ENCODE measurements around the gene CNIH3.
A peak's percentile ranks its signal among the peaks of the same experiment; 100 is the strongest.

The CNIH3 gene

DNA sequence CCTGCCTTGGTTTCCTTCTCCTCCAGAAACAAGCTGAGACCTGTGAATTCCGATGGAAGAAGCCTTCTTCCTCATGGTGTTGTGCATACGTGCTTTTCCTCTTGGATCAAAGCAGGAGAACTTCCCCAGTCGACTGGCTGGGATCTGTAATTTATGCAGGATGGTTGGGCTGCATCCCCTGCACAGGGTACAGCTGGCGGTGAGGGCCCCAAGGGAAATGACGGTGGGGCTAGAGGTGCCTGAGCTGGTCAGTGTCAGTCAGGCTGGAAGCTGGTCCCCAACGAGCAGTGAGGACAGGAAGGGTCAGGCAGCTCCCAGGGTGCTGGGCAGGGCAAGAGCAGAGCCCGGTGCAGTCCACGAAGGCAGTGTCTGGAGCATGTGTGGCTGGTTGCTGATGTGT lies 106.7 kb downstream of the CNIH3 start:
- no peak for DNase-seq (ENCODE audit: low read depth)

DNA sequence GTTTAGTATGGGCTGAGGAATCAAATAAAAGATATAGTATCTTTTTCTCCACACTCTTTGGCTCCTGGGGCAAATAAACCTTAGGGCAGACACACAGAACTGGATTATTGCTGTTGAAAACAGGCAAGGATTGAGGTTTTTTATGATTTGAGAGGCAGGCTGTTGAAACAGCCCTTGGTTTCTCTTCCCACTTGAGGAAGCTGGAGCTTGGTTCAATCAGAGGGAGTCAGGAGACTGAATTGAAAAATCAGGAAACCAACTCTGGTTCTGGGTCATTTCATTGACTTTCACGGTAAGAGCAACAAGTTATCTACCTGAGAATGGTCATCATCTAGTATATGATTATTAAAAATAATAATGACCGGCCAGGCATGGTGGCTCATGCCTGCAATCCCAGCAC lies 108.4 kb downstream of the CNIH3 start:
- no peak for DNase-seq (ENCODE audit: low read depth)

DNA sequence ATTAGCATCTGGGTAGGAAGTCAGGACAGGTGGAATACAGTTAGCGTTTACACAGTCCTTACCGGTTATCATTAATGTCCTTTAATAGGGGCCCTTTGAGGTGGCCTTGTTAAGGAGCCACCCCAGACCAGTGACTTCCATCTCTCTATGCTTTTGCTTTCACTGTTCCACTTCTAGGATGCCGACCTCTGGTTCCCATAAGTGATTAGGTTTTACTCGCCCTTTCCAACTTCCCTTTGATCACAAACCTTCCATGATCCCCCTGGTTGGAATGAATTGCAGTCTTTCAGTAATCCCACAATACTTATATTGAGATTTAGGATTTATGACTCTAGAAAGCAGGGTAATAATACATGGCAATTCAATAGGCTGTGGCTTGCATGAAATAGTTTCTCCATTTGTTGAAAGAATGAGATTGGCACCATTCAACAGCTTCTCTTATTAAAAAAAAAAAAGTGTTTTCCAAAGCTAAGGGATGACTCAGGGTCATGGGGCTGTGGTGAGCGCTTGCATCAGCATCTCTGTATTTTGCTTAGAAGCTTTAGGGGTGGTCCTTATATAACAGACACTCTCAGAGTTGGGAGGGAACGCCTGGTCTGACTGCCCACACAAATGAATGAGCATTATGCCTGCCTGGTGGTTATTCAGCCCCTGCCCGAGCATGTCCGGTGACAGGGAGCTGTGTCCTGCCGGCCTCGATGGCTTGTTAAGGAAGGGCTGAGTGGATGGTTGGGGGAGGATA lies 110.5 kb downstream of the CNIH3 start:
- DNase-seq (ENCODE audit: low read depth), result peak; percentile 84

DNA sequence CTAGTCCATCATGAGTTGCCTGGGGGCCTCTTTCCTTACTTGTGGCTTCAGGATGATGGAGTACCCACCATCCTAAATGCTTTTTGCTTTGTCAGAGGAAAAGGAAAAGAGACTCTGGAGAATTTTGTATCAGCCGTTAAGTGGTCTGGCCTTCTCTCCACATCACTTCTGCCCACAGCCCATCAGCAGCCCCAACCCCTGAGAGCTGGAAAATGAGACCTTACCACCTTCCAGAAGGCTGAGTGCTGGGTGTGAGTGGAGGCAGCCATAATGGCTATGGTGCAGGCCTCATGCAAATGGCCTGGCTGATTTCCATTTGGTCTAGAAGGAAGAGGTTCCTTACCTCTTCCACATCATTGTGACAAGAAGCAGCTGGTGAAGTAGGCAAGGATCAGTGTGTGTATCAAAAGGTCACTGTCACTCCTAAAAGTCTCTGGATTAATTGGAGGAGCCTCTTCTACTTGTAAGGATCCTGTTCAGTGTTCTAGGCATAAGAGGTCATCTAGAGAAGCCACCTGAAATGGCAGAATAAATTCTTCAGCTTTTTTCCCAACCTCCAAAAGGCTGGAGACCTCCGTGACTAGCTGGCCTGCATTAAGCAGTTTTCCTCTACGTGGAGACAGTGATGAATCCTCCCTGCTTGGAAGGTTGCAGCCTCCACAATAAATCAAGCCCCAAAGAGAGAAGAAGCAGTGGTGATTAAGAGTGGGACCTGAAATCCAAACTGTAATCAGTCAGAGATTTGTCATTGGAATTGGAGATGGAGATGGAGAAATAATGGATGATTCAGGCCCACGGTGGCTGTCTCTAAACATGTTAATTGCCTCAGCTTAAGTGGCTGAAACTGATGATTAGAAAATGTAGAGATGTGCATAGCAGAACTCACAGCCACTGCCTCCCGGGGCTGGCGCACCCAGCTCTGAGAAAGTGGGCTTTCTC lies 111.5 kb downstream of the CNIH3 start:
- DNase-seq (ENCODE audit: low read depth), result peak; percentile 73

DNA sequence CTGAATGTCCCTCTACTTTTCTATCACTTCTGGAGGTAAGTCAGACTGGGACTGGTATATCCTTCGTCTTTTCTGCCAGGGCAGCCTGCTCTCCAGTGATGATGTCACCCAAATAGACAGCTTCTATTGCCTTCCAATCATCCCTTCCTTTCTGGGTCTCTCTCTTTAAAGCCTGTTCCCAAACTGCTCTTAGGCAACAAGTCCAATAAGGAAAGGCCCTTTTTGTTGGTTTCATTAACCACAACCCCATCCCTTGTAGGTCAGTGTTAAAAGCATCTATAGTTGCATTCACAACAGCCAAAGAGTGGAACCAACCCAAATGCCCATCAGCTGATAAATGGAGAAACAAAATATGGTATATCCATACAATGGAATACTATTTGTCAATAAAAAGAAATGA lies 114.4 kb downstream of the CNIH3 start:
- DNase-seq (ENCODE audit: low read depth), result no peak

DNA sequence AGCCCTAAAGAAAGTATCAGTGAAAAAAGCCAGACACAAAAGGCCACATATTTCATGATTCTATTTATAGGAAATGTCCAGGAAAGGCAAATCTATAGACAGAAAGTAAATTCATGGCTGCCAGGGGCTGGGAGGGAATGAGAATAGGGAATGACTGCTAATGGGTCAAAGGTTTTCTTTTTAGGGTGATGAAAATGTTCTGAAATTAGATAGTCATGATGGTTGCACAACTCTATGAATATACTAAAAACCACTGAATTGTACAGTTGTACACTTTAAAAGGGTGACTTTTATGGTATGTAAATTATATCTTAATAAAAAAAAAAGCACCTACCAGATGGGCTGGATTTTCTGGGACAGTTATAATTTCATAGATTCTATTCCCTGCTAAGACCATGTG lies 114.8 kb downstream of the CNIH3 start:
- no peak for DNase-seq (ENCODE audit: low read depth)

DNA sequence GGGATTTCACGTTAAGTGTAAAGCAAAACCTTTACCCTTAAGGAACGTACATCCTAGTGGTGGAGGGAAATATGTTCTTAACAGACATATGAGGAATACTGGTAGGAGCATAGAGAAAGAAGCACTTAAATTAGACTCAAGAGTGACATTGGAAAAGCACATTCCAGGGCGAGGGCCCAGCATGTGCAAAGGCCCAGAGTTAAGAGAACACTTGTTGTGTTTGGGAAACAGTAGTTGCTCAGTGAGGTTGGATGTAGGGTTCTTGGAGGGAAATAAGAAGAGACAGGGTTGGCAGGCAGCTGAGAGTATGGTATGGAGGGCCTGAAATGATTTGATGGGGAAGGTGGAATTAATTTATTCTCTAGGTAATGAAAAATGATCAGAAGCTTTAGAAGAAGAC lies 115.5 kb downstream of the CNIH3 start:
- DNase-seq (ENCODE audit: low read depth), result no peak

DNA sequence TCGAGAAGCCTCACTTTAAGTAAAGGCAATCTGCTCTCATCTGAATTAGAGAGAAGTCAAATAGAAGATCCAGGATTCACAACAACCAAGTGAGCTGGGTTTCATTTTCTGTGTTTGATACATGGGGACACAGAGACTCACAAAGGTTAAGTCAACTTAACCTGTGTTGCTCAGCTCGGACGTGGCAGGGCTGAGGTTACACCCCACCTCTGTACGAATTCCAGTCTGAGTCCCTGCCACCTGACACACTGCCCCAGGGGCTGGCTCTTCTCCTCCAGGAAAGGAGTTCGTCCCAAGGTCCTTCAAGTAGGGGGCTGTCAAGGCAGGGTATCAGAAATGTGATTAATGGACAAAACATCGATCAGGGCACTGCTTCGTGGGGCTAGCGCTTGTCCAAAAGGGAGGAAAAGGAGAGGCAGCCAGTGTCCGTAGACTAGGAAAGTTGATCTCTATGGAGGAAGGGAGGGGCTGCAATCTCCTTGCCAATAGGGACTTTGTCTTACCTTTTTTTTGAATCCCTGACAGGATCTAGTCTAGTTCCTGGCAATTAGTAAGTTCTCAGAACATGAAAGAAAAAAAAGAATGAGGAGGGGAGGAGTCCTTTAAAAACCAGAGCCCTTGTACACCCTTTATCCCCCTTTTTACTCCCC lies 116.4 kb downstream of the CNIH3 start:
- no peak for DNase-seq (ENCODE audit: low read depth)

DNA sequence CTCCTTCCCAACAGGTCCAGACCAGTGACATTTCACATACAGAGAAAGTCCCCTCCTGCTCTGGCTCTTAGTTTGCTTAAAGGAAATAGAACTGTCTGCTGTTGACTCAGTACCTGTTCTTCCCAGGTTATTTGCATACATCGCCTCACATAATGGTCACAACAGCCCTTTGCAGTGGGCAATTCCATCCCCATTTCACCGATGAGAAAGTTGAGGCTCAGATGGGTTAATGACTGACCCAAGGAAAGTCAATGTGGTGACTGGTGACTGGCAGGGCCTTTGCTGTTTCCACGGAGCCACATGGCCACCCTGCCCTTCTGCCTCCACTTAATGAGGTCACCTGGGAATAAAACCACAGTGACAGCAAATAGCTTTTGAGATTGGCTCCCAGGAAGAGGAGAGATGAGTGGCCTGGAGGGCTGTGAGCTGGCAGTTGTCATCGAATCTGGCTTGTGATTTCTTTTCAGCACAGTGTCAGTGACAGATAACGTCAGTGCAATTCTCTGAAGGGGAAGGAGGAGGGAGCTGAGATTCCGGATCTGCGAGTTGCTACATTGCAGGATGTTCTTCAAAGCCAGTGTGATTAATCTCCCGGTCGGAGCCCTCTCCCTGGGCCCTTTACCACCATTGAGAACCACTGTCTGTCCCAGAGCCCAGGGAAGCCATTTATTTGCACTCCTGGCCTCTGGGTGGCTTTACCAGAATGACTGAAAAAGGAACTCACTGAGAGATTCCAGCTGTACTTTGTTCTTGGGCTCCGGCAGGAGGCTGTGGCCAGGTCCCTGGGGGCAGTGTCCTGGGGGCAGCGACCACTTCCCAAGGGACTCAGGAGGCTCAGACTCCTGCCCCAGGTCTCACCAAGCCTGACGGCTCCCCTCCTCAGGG lies 117.2 kb downstream of the CNIH3 start:
- peak; percentile 40 for DNase-seq (ENCODE audit: low read depth)

DNA sequence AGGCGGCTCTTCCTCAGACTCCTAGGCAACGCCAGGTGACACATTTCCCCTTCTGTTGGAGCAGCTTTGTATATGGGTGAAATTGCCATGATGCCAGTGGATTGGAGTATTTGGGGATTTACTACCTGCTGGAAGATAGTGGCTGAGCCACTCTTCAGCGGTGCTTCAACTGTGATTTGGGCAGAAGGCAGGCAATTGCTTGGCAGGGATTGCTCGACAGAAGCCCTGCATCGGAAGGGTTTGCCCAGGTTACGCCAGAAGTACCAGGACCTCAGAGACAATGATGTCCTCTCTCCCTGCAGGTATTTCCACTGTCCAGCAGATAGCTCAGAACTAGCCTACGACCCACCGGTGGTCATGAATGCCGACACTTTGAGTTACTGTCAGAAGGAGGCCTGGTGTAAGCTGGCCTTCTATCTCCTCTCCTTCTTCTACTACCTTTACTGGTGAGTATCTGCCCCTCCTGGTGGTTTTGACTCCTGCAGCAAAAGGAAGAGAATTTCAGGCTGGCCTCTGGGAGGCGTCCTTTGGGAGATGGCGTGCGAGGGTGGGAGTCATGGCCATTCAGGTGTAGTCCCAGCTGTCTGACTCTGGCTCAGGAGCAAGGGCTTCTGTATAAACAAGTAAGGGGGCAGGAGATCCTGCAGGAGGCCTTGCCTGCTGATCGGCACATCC lies 118.3 kb downstream of the CNIH3 start:
- no peak for DNase-seq (ENCODE audit: low read depth)

DNA sequence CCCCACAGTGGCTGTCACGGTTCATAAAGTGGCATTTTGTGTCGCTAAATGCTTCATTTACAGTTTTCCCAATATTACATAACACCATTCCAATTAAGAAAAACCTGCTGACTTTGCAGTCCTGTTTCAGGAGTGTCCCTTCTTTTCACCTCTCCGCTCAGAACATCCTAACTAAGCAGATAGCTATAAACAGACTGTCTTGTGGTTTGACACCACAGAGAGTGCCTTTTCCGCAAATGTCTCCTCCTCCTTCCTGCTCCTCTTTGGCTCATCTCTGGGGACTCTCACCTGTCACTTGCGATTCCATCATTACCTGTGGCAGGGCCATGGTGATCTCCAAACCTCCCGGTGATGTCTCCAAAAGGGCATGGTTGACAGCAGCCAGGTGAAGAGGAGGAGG lies 119.0 kb downstream of the CNIH3 start:
- no peak for DNase-seq (ENCODE audit: low read depth)

DNA sequence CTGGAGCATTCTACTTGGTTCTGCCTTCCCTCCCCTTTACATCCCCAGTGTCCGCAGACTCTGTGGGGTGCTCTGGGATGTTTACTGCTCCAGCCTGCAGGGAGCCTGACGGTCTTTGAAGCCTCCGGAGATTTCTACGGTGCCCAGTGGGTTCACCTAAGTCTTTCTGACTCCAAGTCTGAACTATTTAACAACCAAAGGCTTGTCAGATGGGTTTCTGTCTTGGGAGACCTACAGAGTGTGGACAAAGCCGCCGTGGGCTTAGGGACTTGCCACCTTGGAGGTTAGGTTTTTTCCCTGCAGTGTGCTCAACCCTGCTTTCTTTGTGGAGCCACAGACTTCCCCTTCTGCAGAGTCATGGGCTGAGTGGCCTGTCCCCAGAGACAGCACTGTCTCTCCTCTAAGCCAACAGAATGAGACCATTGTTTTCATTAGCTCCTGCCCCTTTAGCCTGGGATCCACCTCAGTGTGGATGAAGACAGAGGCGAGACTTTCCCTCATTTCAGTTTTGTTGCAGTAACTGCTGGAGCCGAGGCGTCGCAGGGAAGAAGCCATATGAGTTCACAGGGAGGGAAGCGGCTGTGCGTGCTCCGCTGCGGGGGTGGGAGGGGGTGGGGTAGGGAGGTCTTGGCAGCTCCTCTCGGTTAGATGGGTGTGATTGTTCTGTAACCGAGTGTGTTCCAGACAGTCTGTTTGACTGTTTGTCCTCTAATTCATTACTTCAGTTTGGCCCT lies 120.7 kb downstream of the CNIH3 start:
- DNase-seq (ENCODE audit: low read depth), result peak; percentile 30

DNA sequence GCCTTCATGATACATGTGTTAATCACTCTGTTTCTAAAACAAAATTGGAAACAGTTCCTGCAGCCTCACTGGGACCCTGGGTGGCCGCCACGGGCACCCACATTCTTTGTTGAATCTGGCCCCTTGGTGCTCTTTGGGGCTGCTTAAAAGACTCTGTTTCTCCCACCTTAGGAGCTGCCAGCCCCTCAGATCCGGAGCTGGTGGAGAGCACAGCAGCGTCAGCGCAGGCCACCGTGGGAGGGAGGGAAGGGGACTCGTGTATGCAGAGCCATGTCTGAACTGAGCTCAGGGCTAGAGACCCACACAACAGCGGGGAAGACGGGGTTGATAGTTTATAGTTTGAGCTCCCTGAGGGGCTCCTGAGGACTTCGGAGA lies 121.2 kb downstream of the CNIH3 start:
- DNase-seq (ENCODE audit: low read depth), result no peak

DNA sequence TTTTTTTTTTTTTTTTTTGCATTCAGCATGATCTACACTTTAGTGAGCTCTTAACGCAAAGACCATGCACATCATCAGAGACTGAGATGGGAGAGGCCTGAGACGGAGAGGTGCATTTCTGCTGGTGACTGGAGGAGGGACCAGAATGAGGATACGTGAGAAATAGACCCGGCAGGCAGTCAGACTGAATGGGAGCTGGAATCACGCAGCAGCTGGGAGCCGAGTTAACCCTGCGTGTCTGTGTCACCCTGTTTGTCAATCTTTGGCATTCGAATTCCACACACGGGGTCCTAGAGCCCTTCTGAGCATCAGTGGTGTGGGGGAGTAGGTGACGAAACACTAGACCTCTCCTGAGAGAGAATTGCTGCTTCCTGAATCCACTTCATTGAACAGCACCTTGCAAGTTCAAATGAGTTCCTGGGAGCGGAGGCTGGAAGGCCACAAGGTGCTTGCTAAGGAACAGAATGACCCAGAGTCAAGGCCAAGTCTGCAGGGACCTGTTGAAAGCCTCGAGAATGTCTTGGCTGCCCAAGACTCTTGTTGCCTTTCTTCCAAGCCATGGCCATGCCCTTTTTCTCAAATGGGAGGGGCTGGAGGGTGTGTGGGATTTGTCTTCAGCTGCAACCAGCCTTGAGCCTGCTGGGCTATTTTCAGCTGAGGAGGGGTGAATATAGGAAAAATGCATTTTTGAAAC lies 123.3 kb downstream of the CNIH3 start:
- no peak for DNase-seq (ENCODE audit: low read depth)

DNA sequence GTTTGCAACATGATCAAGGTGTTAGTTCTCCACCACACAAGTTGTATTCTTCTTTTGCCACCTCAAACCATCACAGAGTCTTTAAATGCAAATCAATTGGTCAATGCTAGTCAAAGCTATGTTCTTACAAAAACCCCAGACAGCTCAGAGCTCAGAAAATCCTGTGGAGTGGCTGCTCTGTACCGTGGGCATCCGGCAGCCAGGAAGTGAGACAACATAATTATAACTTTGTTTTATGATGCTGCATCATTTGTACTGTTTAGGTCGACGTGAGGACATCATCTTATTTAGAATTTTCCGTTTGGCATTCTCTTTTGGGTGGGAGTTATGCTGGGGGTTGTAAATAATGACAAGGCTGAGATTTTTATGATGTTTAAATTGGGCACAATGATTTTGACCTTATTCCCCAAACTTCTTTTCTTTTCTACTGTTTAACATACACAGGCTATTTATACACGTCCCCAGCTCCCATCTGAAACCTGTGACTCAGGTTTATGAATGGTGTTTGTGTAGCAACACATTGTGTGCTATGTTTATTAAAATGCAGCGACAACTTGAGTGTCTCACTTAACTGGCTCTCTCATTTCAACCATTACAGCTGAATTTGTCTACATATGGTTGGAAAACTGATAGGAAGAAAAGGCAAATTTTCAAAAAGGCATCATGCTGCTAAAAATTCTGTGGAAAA lies 124.0 kb downstream of the CNIH3 start:
- no peak for DNase-seq (ENCODE audit: low read depth)

DNA sequence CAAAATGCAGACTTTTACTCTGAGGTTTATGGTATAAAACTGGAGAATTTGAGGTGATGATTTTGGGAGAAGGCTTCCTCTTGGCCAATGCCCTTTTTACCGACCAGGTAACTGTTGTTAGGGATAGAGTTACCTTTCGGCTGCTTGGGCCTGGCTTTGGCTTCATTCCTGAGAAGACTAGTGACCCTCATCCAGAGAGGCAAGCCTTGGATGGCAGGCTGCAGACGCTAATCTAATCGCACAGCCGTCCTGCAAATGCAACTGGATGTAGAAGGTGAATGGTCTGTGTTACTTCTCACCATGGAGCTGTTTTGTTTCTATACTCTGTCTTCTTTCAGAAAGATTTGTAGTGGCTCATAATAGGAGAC lies 124.6 kb downstream of the CNIH3 start:
- DNase-seq (ENCODE audit: low read depth), result no peak

DNA sequence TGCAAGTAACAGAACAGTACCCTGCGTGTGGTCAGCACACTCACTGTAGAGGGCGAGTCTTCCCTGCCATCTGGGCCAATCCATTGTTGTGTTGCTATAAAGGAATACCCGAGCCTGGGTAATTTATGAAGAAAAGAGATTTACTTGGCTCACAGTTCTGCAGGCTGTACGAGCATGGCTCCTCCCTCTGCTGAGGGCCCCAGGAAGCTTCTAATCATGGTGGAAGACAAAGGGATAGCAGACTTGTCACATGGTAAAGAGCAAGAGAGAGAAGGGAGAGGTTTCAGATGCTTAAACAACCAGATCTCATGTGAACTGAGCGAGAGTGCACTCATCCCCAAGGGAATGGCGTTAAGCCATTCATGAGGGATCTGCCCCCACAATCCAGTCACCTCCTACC lies 126.2 kb downstream of the CNIH3 start:
- no peak for DNase-seq (ENCODE audit: low read depth)

DNA sequence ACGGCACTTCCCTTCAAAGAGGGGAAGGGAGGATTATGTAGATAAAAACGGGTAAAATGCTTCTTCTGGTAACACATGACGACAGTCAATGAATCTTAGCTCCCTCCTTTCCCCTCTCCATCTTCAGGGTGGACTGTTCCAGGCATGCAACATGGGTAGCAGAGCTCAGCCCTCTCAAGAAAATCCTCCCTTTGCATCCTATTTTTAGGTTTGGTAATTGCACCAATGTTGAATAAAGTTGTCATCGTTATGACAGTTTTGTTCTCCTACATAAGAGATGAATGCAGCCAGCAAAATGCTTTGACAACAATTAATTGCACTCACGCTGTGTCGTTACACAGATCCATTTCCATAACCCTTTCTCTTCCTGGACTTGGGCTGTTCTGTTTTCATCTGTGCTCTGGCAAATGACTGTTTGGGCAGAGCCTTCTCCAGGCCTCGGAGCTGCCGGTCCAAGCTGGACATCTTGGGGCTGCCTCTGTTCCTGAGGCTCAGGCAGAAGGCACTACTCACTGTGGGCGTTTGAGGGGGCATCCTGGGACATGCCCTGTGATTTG lies 127.6 kb downstream of the CNIH3 start:
- DNase-seq (ENCODE audit: low read depth), result no peak

DNA sequence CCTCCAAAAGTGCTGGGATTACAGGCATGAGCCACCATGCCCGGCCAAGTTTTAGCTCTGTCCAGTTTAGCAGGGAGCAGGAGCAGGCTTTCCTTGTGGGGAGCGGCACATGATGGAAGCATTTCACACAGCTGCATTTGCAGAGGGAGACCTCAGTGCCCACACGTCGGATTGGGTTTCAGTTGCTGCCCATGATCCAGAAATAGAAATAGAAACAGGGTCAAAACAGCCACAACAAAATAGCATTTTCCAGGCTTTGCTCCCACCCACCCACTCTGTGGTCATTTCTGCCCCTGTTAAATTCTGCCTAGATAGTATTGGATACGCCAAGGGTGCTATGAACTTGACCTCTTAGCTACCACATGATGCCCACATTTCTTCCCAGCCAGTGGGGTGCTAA lies 128.4 kb downstream of the CNIH3 start:
- DNase-seq (ENCODE audit: low read depth), result no peak

Measured in GM04503 (cell line).